Mesothelial cell of epicardium (in vitro differentiated cells): ENCODE data around the gene TNIP2. TPM values are rescaled to one million over a fixed set of nuclear protein-coding genes. Genes with fewer than 3 reads are reported as not detected.

Source experiments
- DNase-seq, 2 experiments: peaks; one replicate each; pipeline ENCODE4 v3.0.0; 2021; ENCODE audit warnings: low spot score in 2 of 2; ENCODE audit not compliant: unreplicated experiment in 2 of 2
- H3K27ac Mint-ChIP-seq: 2 replicates; pipeline ENCODE4 v1.8.0; 2021; ENCODE audit warnings: mixed read lengths
- H3K27me3 Mint-ChIP-seq: 2 replicates; pipeline ENCODE4 v1.8.0; 2021; ENCODE audit warnings: low read depth, mixed read lengths
- H3K36me3 Mint-ChIP-seq: 2 replicates; pipeline ENCODE4 v1.8.0; 2021; ENCODE audit warnings: mixed read lengths
- H3K4me1 Mint-ChIP-seq: 2 replicates; pipeline ENCODE4 v1.8.0; 2021; ENCODE audit warnings: mixed read lengths
- H3K4me3 Mint-ChIP-seq: 2 replicates; pipeline ENCODE4 v1.8.0; 2021; ENCODE audit warnings: mild to moderate bottlenecking, moderate library complexity, mixed read lengths
- H3K9me3 Mint-ChIP-seq: 2 replicates; pipeline ENCODE4 v1.8.0; 2021; ENCODE audit warnings: mixed read lengths
- total RNA-seq: library from RNA; stranded (reverse); gene quantifications from 3 replicates; pipeline ENCODE4 v1.2.1, GENCODE V29; 2021
- TF ChIP-seq, protein P1 (sequence below): fragments of 200-600 bp; sonication (generic); IDR thresholded peaks from one replicate; pipeline ENCODE4 v1.5.0; 2021; ENCODE audit warnings: antibody characterized with exemption; ENCODE audit not compliant: unreplicated experiment

Gene TNIP2
- total RNA-seq, 1 donor from 2014 or later, result 25.0 TPM

DNA sequence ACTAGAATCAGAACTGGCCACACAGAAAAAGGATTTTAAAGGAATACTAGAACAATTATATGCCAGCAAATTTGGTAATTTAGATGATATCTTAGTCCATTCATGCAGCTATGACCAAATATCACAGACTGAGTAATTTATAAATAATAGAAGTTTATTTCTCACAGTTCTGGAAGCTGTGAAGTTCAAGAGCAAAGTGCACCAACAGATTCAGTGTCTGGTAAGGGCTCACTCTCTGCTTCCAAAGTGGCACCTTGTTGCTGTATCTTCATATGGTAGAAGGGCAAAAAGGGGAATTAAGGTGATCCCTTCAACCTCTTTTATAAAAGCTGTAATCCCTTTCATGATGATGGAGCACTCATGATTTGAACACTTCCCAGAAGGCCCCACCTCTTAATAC lies 20.3 kb downstream of the TNIP2 start:
- TF ChIP-seq, protein P1, sequence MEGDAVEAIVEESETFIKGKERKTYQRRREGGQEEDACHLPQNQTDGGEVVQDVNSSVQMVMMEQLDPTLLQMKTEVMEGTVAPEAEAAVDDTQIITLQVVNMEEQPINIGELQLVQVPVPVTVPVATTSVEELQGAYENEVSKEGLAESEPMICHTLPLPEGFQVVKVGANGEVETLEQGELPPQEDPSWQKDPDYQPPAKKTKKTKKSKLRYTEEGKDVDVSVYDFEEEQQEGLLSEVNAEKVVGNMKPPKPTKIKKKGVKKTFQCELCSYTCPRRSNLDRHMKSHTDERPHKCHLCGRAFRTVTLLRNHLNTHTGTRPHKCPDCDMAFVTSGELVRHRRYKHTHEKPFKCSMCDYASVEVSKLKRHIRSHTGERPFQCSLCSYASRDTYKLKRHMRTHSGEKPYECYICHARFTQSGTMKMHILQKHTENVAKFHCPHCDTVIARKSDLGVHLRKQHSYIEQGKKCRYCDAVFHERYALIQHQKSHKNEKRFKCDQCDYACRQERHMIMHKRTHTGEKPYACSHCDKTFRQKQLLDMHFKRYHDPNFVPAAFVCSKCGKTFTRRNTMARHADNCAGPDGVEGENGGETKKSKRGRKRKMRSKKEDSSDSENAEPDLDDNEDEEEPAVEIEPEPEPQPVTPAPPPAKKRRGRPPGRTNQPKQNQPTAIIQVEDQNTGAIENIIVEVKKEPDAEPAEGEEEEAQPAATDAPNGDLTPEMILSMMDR, result no peak
- H3K27ac Mint-ChIP-seq, result no peak overlapping the region
- no peaks in the 10 kb centered on the region for H3K4me1 Mint-ChIP-seq

DNA sequence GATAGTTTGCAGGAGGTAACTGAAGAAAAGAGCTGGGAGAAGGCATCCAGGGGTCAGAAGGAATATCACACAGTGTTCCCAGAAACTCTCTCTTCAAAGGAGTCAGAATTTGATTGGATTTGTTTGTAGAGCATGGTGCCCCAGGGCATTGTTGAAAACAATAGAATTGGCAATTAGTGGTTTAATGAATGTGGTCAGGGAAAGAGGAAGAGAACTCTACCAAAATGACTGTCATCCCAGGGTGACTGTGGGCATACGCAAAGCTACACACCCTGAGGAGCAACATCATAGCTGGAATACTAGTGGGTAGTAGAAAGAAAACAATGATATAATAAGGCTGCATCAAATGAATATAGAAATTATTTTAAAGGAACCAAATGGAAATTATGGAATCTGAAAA lies 21.5 kb downstream of the TNIP2 start:
- Mint-ChIP-seq H3K36me3 (peaks cover 40% of the 10 kb centered on the region), H3K4me3 (no peak overlapping the region), H3K4me1 (no peaks in the 10 kb centered on the region), H3K9me3 (peaks cover 25% of the 10 kb centered on the region), H3K27ac (no peak overlapping the region), H3K27me3 (no peaks in the 10 kb centered on the region)
- DNase-seq, result no peak
- TF ChIP-seq, protein P1, result no peak

More for the DNA sequence above, 20.3 kb downstream of the TNIP2 start:
- Mint-ChIP-seq H3K27me3 (no peaks in the 10 kb centered on the region), H3K36me3 (peaks cover 41% of the 10 kb centered on the region), H3K9me3 (peaks cover 25% of the 10 kb centered on the region), H3K4me3 (no peak overlapping the region)
- DNase-seq, result no peak

DNA sequence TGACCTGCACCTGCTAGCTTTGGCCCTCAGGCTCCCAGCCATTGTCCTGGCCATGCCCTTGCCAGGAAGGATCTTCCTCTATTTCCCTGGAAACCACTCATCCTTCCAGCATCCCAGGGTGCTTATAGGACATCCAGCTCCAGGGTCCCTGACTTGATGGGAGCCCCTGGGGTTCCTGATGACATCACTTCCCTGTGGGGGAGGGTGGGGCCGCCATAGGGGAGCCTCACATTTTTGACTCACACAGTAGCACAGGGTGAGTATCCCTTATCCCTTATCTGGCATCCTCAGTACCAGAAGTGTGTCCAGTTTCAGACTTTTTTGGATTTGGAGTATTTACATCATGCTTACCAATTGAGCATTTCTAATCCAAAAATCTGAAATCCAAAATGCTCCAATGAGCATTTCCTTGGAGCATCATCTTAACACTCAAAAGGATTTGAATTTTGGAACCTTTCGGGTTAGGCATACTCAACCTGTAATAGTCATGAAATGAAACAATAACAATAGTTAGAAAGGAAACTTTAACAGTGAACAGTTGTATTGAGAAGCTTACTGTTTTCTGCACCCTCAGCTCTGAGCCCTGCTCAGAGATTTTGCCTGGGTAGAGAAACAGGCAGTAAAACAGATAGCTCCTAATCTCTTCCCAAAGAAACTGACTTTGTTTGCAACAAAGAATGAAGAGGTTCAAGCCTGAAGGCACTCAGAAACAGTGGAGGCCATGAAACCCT lies 22.1 kb downstream of the TNIP2 start:
- H3K27ac Mint-ChIP-seq, result no peak overlapping the region
- no peaks in the 10 kb centered on the region for H3K4me1 Mint-ChIP-seq

DNA sequence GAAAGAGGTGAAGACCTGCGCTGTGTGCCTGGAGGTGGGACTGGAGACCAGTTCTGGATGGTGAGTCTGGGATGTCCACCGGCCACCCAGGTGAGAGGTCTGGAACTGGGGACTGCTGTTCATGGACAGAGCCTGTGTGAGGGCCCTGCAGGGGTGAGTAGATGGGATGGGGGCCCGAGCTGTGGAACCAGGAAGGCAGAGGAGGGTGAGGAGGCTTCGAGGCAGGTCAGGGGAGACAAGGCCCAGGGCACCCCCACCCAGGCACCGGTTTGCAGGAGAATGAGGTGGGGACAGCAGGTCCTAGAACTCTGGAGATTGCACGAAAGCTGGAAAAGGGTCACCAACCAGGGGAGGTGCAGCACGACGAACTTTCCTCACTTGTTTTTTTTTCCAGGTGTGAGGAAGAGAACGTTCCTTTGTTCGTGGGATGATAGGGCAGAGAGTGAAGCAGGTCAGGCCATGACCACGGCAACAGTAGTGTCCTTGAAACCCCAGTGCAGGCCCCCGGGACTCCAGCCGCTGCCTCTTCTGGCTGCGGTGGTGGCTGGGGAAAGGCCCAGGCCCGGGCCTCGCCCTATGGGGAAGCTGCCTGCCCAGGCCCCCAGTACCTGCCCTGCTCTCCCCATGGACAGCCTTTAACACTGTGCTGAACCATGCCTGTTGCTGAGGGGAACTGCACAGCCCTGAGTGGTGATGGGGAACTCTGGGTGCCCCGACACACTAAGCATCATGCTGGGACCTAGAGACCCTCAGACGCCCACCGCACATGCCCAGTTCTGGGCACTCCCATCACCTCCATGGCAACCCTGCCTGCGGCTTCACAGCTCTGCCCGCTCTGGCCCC lies 22.9 kb downstream of the TNIP2 start:
- no peak overlapping the region for H3K4me3 Mint-ChIP-seq
- H3K9me3 Mint-ChIP-seq, result peaks cover 21% of the 10 kb centered on the region
- H3K36me3 Mint-ChIP-seq, result peaks cover 43% of the 10 kb centered on the region
- H3K27ac Mint-ChIP-seq, result no peak overlapping the region
- TF ChIP-seq, protein P1, result no peak
- no peak for DNase-seq
- H3K4me1 Mint-ChIP-seq, result no peaks in the 10 kb centered on the region
- no peaks in the 10 kb centered on the region for H3K27me3 Mint-ChIP-seq

More for the DNA sequence above, 22.1 kb downstream of the TNIP2 start:
- no peak overlapping the region for H3K4me3 Mint-ChIP-seq
- H3K27me3 Mint-ChIP-seq, result no peaks in the 10 kb centered on the region
- DNase-seq, result no peak
- H3K9me3 Mint-ChIP-seq, result peaks cover 25% of the 10 kb centered on the region
- TF ChIP-seq, protein P1, result no peak
- peaks cover 46% of the 10 kb centered on the region for H3K36me3 Mint-ChIP-seq

DNA sequence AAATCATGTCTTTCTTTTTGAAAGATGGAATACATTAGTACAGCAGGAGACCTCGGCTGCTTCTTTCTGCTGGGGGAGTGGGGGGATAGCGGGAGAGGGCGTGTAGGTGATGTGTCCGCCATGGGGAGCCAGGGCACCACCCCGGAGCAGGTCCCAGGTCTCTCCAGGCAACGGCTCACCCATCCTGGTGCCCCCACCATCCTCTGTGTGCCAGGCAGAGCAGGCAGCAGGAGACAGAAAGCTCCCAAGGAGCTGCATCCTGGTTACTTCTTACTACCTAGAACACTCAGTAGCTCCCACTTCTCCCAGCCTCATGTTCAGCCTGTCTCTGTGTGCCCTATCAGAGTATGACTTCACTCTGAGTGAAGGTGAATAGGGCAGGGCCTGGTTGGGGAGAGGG lies 23.6 kb downstream of the TNIP2 start:
- Mint-ChIP-seq H3K27ac (no peak overlapping the region), H3K36me3 (peaks cover 40% of the 10 kb centered on the region), H3K27me3 (no peaks in the 10 kb centered on the region), H3K9me3 (peaks cover 18% of the 10 kb centered on the region), H3K4me3 (no peak overlapping the region), H3K4me1 (no peaks in the 10 kb centered on the region)
- TF ChIP-seq, protein P1, result no peak
- DNase-seq, result no peak
